GM18520 (cell line): ENCODE results near the gene IFT52.
"Not testable (repeated sequence)": the region's sequence is repeated elsewhere in the genome, so short reads cannot be mapped to it uniquely, and the experiment has no call there.

Source experiments
- ATAC-seq: cut with Tn5 transposase; IDR thresholded peaks from one replicate; pipeline ENCODE4 v1.9.1; 2021; ENCODE audit not compliant: unreplicated experiment

IFT52 gene

GRCh38 chr20:43642548-43642947, 51.8 kb downstream of the IFT52 start:
- no peak for ATAC-seq

GRCh38 chr20:43650997-43651525, 60.3 kb downstream of the IFT52 start:
- no peak for ATAC-seq

- not testable (repeated sequence) for ATAC-seq
Measured at GRCh38 chr20:43651650-43652184, 61.0 kb downstream of the IFT52 start.

- ATAC-seq = no peak
Measured at GRCh38 chr20:43653966-43654365, 63.2 kb downstream of the IFT52 start.

- not testable (repeated sequence) for ATAC-seq
Measured at GRCh38 chr20:43655176-43655575, 64.4 kb downstream of the IFT52 start.

GRCh38 chr20:43655937-43656336, 65.2 kb downstream of the IFT52 start:
- ATAC-seq = no peak

GRCh38 chr20:43658069-43658722, 67.5 kb downstream of the IFT52 start:
- ATAC-seq = no peak

- ATAC-seq = no peak
Measured at GRCh38 chr20:43658723-43659419, 68.1 kb downstream of the IFT52 start.

GRCh38 chr20:43662943-43663655, 72.4 kb downstream of the IFT52 start:
- ATAC-seq = no peak

- no peak for ATAC-seq
Measured at GRCh38 chr20:43665466-43666176, 74.9 kb downstream of the IFT52 start.

GRCh38 chr20:43666376-43667328, 75.9 kb downstream of the IFT52 start, which contains the start of gene MYBL2:
Gene MYBL2 (plus strand): TSS chr20:43667114. CDS start chr20:43667284, 170 bp downstream.
- peak; percentile 75 for ATAC-seq

GRCh38 chr20:43667341-43668132, 76.8 kb downstream of the IFT52 start:
- ATAC-seq = no peak

GRCh38 chr20:43669332-43669731, 78.6 kb downstream of the IFT52 start:
- no peak for ATAC-seq

GRCh38 chr20:43670423-43670822, 79.7 kb downstream of the IFT52 start:
- ATAC-seq = no peak

- no peak for ATAC-seq
Measured at GRCh38 chr20:43676368-43676767, 85.6 kb downstream of the IFT52 start.

GRCh38 chr20:43680981-43681380, 90.2 kb downstream of the IFT52 start:
- ATAC-seq = no peak

GRCh38 chr20:43681468-43681942, 90.8 kb downstream of the IFT52 start:
- peak; percentile 14 for ATAC-seq

- ATAC-seq = peak; percentile 95
Measured at GRCh38 chr20:43681991-43682410, 91.3 kb downstream of the IFT52 start.

- ATAC-seq = no peak
Measured at GRCh38 chr20:43682446-43682845, 91.7 kb downstream of the IFT52 start.
